ENCODE data around the gene SNX24.

DNA sequence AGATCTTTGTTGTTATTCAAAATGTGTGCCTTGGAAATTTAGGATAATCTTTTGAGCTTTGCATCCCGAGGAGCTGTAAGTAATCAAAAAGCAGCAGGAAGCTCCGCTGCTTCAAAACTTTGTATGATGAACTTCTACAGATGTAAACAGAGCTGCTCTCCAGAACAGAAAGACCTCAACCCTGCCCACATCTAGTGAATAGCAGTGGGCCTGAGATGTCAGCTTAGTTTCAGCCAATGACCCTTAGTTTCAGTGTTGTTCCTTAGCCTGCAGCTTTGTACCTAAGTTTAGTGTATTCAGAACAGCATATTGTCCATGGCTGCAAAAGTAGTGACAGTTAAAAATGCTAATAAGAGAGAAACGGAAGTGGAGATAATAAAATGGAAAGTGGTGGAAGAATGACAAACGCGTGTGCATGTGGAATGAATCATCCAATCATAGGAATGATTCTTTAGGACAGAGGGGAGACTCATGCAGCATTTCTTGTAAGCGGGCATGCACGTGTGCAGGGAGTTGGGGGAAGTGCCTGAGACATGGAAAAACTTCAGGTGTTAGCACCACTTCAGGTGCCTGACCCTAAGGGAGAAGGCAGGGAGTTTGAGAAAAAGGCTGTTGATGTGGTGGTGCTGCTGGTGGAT, 24.9 kb downstream of the SNX24 start:
- TF ChIP-seq, protein P1, sequence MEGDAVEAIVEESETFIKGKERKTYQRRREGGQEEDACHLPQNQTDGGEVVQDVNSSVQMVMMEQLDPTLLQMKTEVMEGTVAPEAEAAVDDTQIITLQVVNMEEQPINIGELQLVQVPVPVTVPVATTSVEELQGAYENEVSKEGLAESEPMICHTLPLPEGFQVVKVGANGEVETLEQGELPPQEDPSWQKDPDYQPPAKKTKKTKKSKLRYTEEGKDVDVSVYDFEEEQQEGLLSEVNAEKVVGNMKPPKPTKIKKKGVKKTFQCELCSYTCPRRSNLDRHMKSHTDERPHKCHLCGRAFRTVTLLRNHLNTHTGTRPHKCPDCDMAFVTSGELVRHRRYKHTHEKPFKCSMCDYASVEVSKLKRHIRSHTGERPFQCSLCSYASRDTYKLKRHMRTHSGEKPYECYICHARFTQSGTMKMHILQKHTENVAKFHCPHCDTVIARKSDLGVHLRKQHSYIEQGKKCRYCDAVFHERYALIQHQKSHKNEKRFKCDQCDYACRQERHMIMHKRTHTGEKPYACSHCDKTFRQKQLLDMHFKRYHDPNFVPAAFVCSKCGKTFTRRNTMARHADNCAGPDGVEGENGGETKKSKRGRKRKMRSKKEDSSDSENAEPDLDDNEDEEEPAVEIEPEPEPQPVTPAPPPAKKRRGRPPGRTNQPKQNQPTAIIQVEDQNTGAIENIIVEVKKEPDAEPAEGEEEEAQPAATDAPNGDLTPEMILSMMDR (IDR thresholded peaks at IDR 0.05; ENCODE audit: insufficient read depth, low read length) = no peak
- TF ChIP-seq, protein P2, sequence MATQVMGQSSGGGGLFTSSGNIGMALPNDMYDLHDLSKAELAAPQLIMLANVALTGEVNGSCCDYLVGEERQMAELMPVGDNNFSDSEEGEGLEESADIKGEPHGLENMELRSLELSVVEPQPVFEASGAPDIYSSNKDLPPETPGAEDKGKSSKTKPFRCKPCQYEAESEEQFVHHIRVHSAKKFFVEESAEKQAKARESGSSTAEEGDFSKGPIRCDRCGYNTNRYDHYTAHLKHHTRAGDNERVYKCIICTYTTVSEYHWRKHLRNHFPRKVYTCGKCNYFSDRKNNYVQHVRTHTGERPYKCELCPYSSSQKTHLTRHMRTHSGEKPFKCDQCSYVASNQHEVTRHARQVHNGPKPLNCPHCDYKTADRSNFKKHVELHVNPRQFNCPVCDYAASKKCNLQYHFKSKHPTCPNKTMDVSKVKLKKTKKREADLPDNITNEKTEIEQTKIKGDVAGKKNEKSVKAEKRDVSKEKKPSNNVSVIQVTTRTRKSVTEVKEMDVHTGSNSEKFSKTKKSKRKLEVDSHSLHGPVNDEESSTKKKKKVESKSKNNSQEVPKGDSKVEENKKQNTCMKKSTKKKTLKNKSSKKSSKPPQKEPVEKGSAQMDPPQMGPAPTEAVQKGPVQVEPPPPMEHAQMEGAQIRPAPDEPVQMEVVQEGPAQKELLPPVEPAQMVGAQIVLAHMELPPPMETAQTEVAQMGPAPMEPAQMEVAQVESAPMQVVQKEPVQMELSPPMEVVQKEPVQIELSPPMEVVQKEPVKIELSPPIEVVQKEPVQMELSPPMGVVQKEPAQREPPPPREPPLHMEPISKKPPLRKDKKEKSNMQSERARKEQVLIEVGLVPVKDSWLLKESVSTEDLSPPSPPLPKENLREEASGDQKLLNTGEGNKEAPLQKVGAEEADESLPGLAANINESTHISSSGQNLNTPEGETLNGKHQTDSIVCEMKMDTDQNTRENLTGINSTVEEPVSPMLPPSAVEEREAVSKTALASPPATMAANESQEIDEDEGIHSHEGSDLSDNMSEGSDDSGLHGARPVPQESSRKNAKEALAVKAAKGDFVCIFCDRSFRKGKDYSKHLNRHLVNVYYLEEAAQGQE (IDR thresholded peaks at IDR 0.05; ENCODE audit: insufficient replicate concordance, low read depth) = no peak
- TF ChIP-seq POLR2AphosphoS5 (IDR thresholded peaks at IDR 0.05; ENCODE audit: low read depth) (no peak), GABPA (IDR thresholded peaks at IDR 0.05; ENCODE audit: low read depth) (no peak)

Data from HL-60 (cell line).